Transverse colon (tissue), 4 donors: ENCODE data around the gene CCDC82. TPM values are rescaled to one million over a fixed set of nuclear protein-coding genes. Genes with fewer than 3 reads are reported as not detected.

ENCODE experiments used
- DNase-seq: peaks from one replicate; pipeline ENCODE4 v3.0.0-alpha.2; 2019
- H3K27ac ChIP-seq, 4 donors: fragments of 200-600 bp; sonication (generic); 2 replicates each; pipeline ENCODE4 v1.5.1; 2016 to 2018; ENCODE audit warnings: inconsistent platforms in 4 of 4
- H3K27me3 ChIP-seq: fragments of 200-600 bp; sonication (generic); 2 replicates; pipeline ENCODE4 v1.5.1; 2017; ENCODE audit warnings: inconsistent platforms
- H3K36me3 ChIP-seq, 4 donors: fragments of 200-600 bp; sonication (generic); 2 replicates each; pipeline ENCODE4 v1.5.1; 2017 to 2019; ENCODE audit warnings: inconsistent platforms in 4 of 4
- H3K4me1 ChIP-seq, 4 donors: fragments of 200-600 bp; sonication (generic); 2 replicates each; pipeline ENCODE4 v1.5.1; 2017 to 2020; ENCODE audit warnings: inconsistent platforms in 4 of 4
- H3K4me3 ChIP-seq, 4 donors: fragments of 200-600 bp; sonication (generic); 1 replicate in 1 of 4; 2 replicates in 3 of 4; pipeline versions ENCODE4 v1.5.1 to v1.6.1; 2017 to 2019; ENCODE audit warnings: inconsistent platforms in 4 of 4
- H3K9me3 ChIP-seq, 2 donors: fragments of 200-600 bp; sonication (generic); 2 replicates each; pipeline ENCODE4 v1.5.1; 2017 to 2019; ENCODE audit warnings: inconsistent platforms in 2 of 2
- CTCF ChIP-seq, 5 experiments: fragments of 200-600 bp in 3 of 5; fragments of 450-650 bp in 2 of 5; sonication (generic) in 3 of 5; IDR thresholded peaks; 1 replicate in 2 of 5; 2 replicates in 3 of 5; pipeline ENCODE4 v1.5.1; 2016 to 2017; ENCODE audit warnings: antibody characterized with exemption in 5 of 5, inconsistent platforms in 3 of 5, mild to moderate bottlenecking in 2 of 5, moderate library complexity in 1 of 5
- EP300 ChIP-seq: sonication (generic); formaldehyde crosslinking; IDR thresholded peaks from one replicate; pipeline ENCODE4 v1.6.1; 2017; ENCODE audit warnings: antibody characterized with exemption, low read depth
- POLR2A ChIP-seq: fragments of 450-650 bp; IDR thresholded peaks from one replicate; pipeline ENCODE4 v1.6.1; 2016; ENCODE audit warnings: antibody characterized with exemption, mild to moderate bottlenecking, moderate library complexity
- POLR2AphosphoS5 ChIP-seq, 3 donors: sonication (generic); formaldehyde crosslinking; IDR thresholded peaks; one replicate each; pipeline ENCODE4 v1.6.1; 2016; ENCODE audit warnings: antibody characterized with exemption in 3 of 3
- WGBS, 2 donors: methylation state at CpG; one replicate each; pipeline ENCODE4 v1.1.5; 2018; ENCODE audit warnings: low coverage in 1 of 2; 5-methylcytosine and 5-hydroxymethylcytosine counted together
- in situ Hi-C, 4 donors: fragments of 200-750 bp; cut with MboI; loops; one replicate each; pipeline versions ENCODE4 v1.15.0 to v1.15.1; 2017; ENCODE audit warnings: low sequenced_read_pairs in 3 of 4, low pct_ligation_motif_present in 1 of 4, low pct_unique_long_range_greater_than_20kb in 1 of 4
- intact Hi-C: fragments of 100-400 bp; cut with DNase I; formaldehyde crosslinking; loops from one replicate; pipeline ENCODE4 v1.15.1; 2023; ENCODE audit warnings: low total_unique reads
- total RNA-seq, 4 donors: library from RNA; depleted of rRNA; stranded (reverse); fragments of >200 nt; gene quantifications; one replicate each; pipeline ENCODE4 v1.1.0, GENCODE V29; 2016

The CCDC82 gene
- total RNA-seq, 4 donors from 2014 or later: 9.6 to 41.1 (median 23.8) TPM

- peak overlapping the region; percentile 86 to 93 (median 90) for H3K27ac ChIP-seq
- peak overlapping the region in 3 of 4 donors; percentile 5 to 29 (median 19) for H3K4me3 ChIP-seq
- TF ChIP-seq POLR2A: peak; percentile 51
- TF ChIP-seq EP300: no peak
- no peak for TF ChIP-seq CTCF (IDR thresholded peaks at IDR 0.05)
- peak; percentile 52 to 77 (median 75) for TF ChIP-seq POLR2AphosphoS5 (IDR thresholded peaks at IDR 0.05)
- peak; percentile 90 for DNase-seq
- H3K4me1 ChIP-seq: peaks cover 41 to 95% (median 71%) of the 10 kb centered on the region in 4 donors
- no peaks in the 10 kb centered on the region for H3K36me3 ChIP-seq
- WGBS, 2 donors: 8 to 20% methylated on average over 6 to 10 of the region's 10 CpGs
- intact Hi-C loops (no loop called here), in situ Hi-C loops (no loop called here)
- no peaks in the 10 kb centered on the region for H3K27me3 ChIP-seq
- no peaks in the 10 kb centered on the region for H3K9me3 ChIP-seq
Measured at GRCh38 chr11:96306933-96307775, 82.6 kb downstream of the CCDC82 start.

- no peaks in the 10 kb centered on the region for H3K9me3 ChIP-seq
- H3K27me3 ChIP-seq: no peaks in the 10 kb centered on the region
- no peak for TF ChIP-seq POLR2AphosphoS5 (IDR thresholded peaks at IDR 0.05)
- TF ChIP-seq EP300: no peak
- TF ChIP-seq CTCF (IDR thresholded peaks at IDR 0.05): no peak
- TF ChIP-seq POLR2A: no peak
- in situ Hi-C loops: no loop called here
- WGBS, 2 donors: 18 to 27% methylated on average over 3 of the region's 3 CpGs
- H3K4me1 ChIP-seq: peaks cover 38 to 95% (median 67%) of the 10 kb centered on the region in 4 donors
- peak overlapping the region in 1 of 4 donors; percentile 29 for H3K4me3 ChIP-seq
- DNase-seq: no peak
- H3K36me3 ChIP-seq: no peaks in the 10 kb centered on the region
- peak overlapping the region; percentile 86 to 93 (median 90) for H3K27ac ChIP-seq
- intact Hi-C loops: no loop called here
Measured at GRCh38 chr11:96306600-96306932, 83.1 kb downstream of the CCDC82 start.

GRCh38 chr11:96306071-96306470 is 83.6 kb downstream of the CCDC82 start:
- H3K27ac ChIP-seq: peak overlapping the region; percentile 86 to 93 (median 90)
- TF ChIP-seq POLR2A: no peak
- TF ChIP-seq CTCF (IDR thresholded peaks at IDR 0.05): no peak
- no peak for TF ChIP-seq POLR2AphosphoS5 (IDR thresholded peaks at IDR 0.05)
- no peak for TF ChIP-seq EP300
- in situ Hi-C loops (no loop called here), intact Hi-C loops (no loop called here)
- H3K4me1 ChIP-seq: peaks cover 34 to 90% (median 62%) of the 10 kb centered on the region in 4 donors
- WGBS, 2 donors: 64 to 75% methylated on average over 1 of the region's 1 CpG
- peak overlapping the region in 1 of 4 donors; percentile 29 for H3K4me3 ChIP-seq
- H3K27me3 ChIP-seq: no peaks in the 10 kb centered on the region
- DNase-seq: no peak
- H3K36me3 ChIP-seq: no peaks in the 10 kb centered on the region
- H3K9me3 ChIP-seq: no peaks in the 10 kb centered on the region

GRCh38 chr11:96303980-96304379 is 85.7 kb downstream of the CCDC82 start:
- peak overlapping the region; percentile 42 to 67 (median 66) for H3K27ac ChIP-seq
- 57 to 86% methylated on average over 3 of the region's 3 CpGs for WGBS, 2 donors
- in situ Hi-C loops: no loop called here

More at GRCh38 chr11:96303980-96304379, 85.7 kb downstream of the CCDC82 start:
- H3K4me3 ChIP-seq: no peak overlapping the region
- intact Hi-C loops: no loop called here
- H3K27me3 ChIP-seq: no peaks in the 10 kb centered on the region
- H3K4me1 ChIP-seq: peaks cover 49 to 86% (median 63%) of the 10 kb centered on the region in 4 donors
- TF ChIP-seq CTCF (IDR thresholded peaks at IDR 0.05) (no peak), POLR2A (no peak), POLR2AphosphoS5 (IDR thresholded peaks at IDR 0.05) (no peak), EP300 (no peak)
- H3K36me3 ChIP-seq: no peaks in the 10 kb centered on the region
- no peaks in the 10 kb centered on the region for H3K9me3 ChIP-seq
- DNase-seq: no peak
